NOMO-1 treated with DMSO at 0.1 percent for 48 hours (cell line): ENCODE measurements around the gene PRSS2.
"Not testable (repeated sequence)": the region's sequence is repeated elsewhere in the genome, so short reads cannot be mapped to it uniquely, and the experiment has no call there.

Experiments used
- DNase-seq: peaks from one replicate; lab custom pipeline; 2025; ENCODE audit not compliant: unreplicated experiment; lab: John Stamatoyannopoulos, UW

The PRSS2 gene

DNA sequence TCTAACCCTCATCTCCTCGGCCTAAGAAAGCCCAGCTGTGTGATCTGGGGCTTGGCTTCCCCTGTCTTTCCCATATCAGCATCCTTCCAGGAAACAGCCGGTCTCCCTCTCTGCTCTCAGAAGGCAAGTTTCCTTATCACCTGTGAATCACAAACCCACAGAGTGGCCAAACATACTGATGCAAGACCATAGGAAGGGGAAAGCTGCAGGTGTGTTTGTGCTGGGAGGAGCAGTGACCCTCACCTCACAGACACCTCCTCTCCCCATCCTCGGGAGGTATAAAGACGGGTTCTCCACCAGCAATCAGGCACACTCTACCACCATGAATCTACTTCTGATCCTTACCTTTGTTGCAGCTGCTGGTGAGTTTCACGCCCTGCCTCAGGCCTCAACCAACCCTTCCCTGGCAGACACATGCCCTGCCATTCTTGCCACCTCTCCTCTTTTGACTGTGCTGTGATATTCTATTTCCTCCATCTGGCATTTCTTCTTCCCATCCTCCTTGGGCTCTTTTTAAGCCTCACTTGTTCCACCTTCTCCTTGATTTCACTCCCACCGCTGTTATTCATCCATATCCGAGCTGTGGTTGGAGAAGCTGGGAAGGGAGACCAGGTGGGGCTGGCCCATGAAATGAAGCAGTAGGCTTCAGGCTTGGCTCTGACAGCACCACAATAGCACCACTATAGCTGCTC is at the start of gene PRSS2:
Gene PRSS2 (plus strand): TSS at position 310 of the 692 bp plus-strand sequence. CDS start 13 bp downstream, at position 323.
- no peak for DNase-seq

DNA sequence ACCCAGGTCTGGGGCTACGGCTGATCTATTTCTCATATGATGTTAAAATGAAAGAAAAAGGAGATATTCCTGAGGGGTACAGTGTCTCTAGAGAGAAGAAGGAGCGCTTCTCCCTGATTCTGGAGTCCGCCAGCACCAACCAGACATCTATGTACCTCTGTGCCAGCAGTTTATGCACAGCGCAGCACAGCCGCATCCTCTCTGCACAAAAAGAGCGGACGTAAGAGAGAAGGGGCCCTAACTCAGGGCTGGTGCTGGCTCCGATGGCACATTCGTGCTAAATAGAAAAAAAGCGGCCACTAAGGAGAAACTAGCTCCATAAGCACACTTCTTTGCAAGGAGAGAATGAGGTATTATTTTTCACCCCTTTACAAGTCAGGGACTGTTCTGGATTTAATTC is 49.8 kb upstream of the PRSS2 start:
- DNase-seq: no peak

DNA sequence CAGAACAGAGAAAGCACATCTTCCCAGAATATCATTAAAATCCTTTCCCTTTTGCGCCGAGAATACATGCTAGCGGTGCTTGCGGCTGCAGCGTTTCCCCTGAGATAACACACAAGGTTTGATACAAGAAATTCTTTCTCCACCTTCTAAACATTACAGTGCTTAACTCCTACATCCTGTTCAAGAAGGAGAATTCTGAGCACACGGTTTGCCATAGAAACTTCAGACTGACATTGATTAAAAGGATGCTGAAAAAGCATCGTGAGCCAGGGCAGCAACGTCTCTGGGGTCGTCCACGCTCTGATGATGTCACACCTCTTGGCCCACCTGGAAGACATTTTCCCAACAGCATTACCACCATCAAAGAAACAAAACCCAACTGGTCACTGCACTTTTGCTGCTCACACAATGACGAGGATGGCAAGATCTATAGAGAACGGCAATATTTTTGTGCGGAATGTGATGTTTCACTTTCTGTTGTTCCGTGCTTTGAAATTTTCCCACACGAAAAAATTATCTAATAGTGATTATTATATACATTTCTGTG is 48.4 kb upstream of the PRSS2 start:
- no peak for DNase-seq

- no peak for DNase-seq
Measured at GRCh38 chr7:142733271-142733670, 37.5 kb upstream of the PRSS2 start.

DNA sequence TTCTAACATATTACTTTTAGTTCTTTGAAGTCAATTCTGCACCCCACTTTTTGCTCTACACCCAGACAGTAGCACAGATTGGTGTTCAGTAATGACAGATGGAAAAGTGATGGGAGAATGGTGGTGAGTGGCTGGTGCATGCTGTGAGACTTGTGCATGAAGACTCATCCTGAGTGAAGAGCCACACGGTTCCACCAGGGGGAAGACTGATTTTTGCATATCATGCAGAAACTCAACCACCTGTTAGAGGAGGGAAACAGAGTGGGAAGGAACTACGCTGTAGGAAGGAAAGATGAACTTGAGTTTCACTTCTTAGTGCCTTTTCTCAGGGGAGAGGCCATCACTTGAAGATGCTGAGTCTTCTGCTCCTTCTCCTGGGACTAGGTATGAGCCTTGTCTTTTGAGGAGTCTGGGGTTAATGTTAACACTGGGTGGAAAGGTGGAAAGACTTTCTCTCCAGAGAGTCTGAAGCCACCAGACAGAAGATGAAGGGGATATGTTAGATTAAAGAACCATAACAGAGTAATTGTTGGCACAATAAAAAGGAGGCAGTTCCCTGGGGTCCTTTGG is 30.8 kb upstream of the PRSS2 start:
- no peak for DNase-seq

DNA sequence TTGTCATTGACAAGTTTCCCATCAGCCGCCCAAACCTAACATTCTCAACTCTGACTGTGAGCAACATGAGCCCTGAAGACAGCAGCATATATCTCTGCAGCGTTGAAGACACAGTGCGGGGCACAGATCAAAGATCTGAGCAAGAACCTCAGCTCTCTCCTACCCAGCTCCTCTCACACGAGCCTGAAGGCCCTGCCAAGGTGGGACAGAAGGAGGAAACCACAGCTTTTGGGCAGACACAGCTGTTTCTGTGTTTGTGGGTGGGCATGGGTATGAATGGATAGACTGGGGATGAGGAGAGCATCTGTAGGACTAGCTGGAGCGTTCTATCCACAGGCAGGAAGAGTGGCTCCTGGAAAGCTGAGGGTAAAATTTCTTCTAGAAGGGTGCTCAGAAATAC is 30.0 kb upstream of the PRSS2 start:
- no peak for DNase-seq

DNA sequence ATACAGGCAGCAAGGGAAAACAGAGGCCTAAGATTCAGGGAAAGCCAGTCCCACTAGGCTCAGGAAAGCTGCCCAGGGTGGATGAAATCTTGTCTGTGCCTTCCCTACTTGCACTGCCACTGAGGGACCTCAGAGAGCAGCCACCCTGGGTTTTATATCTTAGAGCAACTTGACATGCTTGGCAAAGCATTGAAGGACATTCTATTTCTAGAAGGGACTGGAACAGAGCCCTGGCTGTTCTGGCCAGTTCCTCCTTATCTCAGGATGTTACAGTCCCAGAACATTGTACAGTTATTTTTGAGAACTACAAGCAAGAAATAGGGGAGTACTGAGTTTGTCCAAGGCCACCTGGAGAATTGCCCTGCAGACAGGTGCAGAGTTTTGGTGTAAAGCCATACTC is 28.8 kb upstream of the PRSS2 start:
- not testable (repeated sequence) for DNase-seq

- DNase-seq: no peak
Measured at GRCh38 chr7:142745091-142745635, 25.6 kb upstream of the PRSS2 start.

DNA sequence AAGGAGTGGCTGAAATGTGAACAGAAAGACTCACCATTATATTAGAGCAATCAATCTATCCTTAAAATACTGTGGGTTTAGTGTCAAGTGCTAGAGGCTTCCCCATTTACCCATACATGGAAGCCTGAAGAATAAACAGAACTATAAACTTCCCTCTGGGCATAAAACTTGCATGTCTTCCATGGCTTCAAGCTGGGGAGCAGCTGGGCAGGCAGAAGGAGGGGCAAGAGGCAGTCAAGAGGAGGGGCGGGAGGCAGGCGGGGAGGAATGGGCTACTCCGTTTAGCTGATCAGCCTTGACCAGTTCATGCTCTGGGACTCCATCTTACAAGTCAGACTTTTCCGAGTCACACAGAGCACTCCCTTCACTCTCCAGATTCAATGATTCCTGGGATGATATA is 25.0 kb upstream of the PRSS2 start:
- no peak for DNase-seq

- peak; percentile 0 for DNase-seq
Measured at GRCh38 chr7:142746264-142746663, 24.5 kb upstream of the PRSS2 start.

DNA sequence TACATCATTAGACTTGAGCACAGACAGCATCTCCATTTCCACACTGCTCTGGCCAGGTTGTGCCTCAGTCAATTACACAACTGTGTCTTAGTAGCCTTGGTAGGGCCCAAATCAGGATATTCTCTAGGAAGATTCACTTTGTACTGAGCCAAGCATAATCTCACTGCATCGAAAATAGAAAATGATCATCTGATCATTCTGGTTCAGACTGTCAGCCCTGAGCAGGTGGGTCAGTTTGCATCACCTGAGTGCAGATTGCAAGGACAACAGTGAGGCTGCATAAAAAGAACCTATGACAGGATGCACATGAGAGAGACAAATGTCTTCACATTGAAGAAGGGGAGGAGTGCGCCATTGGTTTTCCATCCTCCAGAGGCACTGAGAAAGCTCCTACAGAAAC is 22.4 kb upstream of the PRSS2 start:
- DNase-seq: not testable (repeated sequence)

DNA sequence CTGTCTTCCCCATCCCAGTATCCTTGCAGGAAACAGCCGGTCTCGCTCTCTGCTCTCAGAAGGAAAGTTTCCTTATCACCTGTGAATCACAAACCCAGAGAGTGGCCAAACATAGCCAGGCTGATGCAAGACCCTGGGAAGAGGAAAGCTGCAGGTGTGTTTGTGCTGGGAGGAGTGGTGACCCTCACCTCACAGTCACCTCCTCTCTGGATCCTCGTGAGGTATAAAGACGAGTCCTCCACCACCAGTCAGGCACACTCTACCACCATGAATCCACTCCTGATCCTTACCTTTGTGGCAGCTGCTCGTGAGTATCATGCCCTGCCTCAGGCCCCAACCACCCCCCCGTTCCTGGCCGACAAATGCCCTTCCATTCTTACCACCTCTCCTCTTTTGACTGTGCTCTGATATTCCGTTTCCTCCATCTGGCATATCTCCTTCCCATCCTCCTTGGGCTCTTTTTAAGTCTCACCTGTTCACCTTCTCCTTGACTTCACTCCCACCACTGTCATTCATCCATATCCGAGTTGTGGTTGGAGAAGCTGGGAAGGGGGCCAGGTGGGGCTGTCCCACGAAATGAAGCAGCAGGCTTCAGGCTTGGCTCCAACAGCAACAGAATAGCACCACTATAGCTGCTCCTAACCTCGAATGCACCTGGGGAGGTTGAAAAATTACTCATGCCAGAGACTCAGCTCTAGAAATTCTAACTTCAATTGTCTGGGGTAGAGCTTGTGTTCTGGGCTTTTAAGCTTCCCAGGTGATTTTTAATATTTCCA is 21.4 kb upstream of the PRSS2 start, which contains the start of gene PRSS1:
Gene PRSS1 (plus strand): TSS at position 255 of the 776 bp plus-strand sequence. CDS start 13 bp downstream, at position 268.
- no peak for DNase-seq

DNA sequence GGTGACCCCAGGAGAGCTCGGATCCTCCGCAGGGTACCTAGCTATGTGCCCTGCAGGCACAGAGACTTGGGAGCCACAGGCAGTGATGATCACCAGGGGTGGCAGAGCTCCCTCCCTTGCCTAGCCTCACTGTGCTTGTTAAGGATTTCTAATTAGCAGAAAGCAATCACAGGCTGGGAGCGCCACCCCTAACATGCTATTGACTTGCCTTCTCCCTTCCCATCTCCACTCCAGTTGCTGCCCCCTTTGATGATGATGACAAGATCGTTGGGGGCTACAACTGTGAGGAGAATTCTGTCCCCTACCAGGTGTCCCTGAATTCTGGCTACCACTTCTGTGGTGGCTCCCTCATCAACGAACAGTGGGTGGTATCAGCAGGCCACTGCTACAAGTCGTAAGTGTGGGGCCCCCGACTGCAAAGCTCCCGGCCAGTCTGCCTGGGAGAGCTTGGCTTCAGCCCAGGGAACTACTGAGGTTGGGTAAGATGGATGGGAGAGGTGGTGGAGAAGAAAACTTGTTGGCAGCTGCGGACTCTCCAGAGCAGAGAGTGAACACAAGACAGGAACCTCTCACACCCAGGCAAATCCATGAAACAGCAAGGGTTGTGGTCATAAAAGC is 20.3 kb upstream of the PRSS2 start:
- no peak for DNase-seq

GRCh38 chr7:142751526-142752175 is 19.1 kb upstream of the PRSS2 start:
- DNase-seq: not testable (repeated sequence)

- DNase-seq: no peak
Measured at GRCh38 chr7:142752376-142753225, 18.2 kb upstream of the PRSS2 start.

DNA sequence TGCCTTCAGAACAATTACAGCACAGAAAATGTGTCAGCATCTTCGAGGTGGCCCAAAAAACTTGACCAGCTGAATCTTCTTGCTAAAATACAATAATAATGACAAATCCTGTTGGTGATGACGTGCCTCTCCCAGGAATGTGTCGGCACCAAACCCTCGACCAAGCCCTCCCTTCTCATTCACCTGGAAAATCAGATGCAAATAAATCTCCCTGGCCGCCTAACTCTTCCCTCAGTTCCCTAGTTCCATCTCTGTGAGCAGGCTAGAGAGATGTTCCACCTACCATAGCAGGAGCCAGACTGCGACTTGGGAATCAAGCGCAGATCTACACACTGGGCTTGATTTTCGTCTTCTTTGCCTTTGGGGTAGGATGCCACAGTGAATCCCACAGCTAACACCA is 17.4 kb upstream of the PRSS2 start:
- DNase-seq: no peak

GRCh38 chr7:142753925-142754491 is 16.8 kb upstream of the PRSS2 start:
- not testable (repeated sequence) for DNase-seq

DNA sequence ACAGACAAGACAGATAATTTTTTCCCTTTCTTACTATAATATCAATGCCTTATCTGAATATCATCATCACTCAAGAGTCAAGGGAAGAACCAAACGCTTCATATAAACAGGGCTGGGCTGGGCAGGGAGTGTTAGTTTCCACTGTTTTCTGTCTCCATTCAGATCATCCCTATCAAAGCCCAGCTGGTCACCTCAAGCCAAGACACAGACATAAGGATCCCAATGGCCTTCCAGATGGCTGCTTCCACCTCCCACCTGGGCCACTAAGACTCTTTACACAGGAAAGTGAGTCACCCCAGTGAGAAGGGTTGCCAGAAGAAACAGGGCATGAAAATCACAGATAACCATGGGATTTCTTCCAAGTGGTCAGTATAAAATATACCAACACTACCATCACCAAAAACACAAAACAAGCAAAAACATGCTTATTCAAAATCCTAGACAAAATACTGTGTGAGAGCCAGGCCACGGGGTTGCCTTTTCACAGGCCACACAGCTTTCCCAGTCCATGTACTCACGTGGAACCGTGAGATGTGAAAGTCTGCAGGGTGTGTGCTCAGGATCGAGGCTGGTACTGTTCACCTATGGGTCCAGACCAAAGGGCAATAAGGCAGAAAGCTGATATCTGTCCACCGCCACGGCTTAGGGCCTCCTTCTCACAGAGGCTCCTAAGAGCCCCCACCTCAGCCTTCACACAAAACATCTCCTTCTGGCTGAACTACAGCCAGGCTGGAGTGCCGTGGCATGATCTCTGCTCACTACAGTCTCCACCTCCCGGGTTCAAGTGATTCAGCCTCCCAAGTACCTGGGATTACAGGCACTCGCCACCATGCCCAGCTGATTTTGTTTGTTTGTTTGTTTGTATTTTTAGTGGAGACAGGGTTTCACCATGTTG is 15.8 kb upstream of the PRSS2 start:
- DNase-seq: no peak
